ENCODE results near the gene SENP7.

DNA sequence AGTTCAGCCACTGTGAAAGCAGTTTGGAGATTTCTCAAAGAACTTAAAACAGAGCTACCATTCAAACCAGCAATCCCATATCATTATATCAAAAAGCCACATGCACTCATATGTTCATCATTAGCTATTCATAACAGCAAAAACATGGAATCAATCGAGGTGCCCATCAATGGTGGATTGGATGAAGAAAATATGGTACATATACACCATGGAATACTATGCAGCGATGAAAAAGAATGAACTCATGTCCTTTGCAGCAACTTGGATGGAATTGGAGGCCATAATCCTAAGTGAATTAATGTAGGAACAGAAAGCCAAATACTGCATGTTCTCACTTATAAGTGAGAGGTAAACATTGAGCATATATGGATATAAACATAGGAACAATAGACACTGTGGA, 224.7 kb downstream of the SENP7 start:
- TF ChIP-seq, protein P1, sequence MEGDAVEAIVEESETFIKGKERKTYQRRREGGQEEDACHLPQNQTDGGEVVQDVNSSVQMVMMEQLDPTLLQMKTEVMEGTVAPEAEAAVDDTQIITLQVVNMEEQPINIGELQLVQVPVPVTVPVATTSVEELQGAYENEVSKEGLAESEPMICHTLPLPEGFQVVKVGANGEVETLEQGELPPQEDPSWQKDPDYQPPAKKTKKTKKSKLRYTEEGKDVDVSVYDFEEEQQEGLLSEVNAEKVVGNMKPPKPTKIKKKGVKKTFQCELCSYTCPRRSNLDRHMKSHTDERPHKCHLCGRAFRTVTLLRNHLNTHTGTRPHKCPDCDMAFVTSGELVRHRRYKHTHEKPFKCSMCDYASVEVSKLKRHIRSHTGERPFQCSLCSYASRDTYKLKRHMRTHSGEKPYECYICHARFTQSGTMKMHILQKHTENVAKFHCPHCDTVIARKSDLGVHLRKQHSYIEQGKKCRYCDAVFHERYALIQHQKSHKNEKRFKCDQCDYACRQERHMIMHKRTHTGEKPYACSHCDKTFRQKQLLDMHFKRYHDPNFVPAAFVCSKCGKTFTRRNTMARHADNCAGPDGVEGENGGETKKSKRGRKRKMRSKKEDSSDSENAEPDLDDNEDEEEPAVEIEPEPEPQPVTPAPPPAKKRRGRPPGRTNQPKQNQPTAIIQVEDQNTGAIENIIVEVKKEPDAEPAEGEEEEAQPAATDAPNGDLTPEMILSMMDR (IDR thresholded peaks at IDR 0.05): no peak
- TF ChIP-seq POLR2A (IDR thresholded peaks at IDR 0.05): no peak
